ENCODE results near the gene CCDC33. TPM values are rescaled to one million over a fixed set of nuclear protein-coding genes. Genes with fewer than 3 reads are reported as not detected.

The CCDC33 gene
- total RNA-seq, 1 experiment from 2014 or later, result 3.5 TPM

GRCh38 chr15:74251131-74251811, 15.1 kb downstream of the CCDC33 start:
- in situ Hi-C loops (cut with HindIII; ENCODE audit: low sequenced_read_pairs), result no loop called here
- peak; percentile 99 for DNase-seq (ENCODE audit: low spot score)

DNA sequence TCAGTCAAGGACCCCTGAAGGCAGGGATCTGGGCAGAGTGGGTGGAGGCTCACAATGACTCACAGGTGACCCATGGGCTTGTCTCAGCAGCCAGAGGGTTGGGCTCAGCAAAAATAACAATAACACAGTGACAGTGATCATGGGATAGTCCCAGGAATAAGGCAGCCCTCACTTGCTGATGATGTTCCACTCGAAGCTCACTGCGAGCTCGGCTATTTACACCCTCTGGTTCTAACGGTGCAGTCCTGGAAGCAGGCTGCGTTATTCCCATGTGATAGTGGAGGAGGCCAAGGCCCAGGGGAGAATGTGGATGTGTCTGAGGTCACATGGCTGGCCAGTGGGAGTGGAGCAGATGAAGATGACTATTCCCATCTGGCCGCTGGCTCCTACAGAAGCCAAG, 16.2 kb downstream of the CCDC33 start:
- no peak for DNase-seq (ENCODE audit: low spot score)
- in situ Hi-C loops (cut with HindIII; ENCODE audit: low sequenced_read_pairs), result no loop called here

DNA sequence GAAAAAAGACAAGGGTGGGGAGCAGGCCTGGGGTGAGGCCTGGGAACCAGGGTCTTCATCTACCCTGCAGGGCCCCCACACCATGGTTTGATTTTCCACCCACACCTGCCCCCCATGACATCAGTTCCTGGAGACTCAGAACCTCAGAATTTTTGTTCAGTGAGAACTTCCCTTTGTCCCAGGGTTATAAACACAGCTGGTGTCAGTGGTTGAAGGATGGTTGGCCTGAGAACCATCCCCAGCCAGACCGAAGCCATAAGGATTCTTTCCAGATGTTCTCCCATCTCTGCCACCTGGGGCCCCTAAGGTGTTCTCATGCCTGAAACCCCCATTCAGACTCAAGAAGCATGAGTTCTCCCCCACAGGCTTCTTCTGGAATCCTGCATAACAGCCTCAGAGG, 16.6 kb downstream of the CCDC33 start:
- in situ Hi-C loops (cut with HindIII; ENCODE audit: low sequenced_read_pairs), result no loop called here
- no peak for DNase-seq (ENCODE audit: low spot score)

GRCh38 chr15:74253211-74253921, 17.2 kb downstream of the CCDC33 start:
- DNase-seq (ENCODE audit: low spot score), result no peak
- in situ Hi-C loops (cut with HindIII; ENCODE audit: low sequenced_read_pairs), result no loop called here

- in situ Hi-C loops (cut with HindIII; ENCODE audit: low sequenced_read_pairs), result no loop called here
- no peak for DNase-seq (ENCODE audit: low spot score)
Measured at GRCh38 chr15:74257105-74257504, 21.0 kb downstream of the CCDC33 start.

- no peak for DNase-seq (ENCODE audit: low spot score)
- in situ Hi-C loops (cut with HindIII; ENCODE audit: low sequenced_read_pairs), result no loop called here
Measured at GRCh38 chr15:74257623-74258022, 21.5 kb downstream of the CCDC33 start.

DNA sequence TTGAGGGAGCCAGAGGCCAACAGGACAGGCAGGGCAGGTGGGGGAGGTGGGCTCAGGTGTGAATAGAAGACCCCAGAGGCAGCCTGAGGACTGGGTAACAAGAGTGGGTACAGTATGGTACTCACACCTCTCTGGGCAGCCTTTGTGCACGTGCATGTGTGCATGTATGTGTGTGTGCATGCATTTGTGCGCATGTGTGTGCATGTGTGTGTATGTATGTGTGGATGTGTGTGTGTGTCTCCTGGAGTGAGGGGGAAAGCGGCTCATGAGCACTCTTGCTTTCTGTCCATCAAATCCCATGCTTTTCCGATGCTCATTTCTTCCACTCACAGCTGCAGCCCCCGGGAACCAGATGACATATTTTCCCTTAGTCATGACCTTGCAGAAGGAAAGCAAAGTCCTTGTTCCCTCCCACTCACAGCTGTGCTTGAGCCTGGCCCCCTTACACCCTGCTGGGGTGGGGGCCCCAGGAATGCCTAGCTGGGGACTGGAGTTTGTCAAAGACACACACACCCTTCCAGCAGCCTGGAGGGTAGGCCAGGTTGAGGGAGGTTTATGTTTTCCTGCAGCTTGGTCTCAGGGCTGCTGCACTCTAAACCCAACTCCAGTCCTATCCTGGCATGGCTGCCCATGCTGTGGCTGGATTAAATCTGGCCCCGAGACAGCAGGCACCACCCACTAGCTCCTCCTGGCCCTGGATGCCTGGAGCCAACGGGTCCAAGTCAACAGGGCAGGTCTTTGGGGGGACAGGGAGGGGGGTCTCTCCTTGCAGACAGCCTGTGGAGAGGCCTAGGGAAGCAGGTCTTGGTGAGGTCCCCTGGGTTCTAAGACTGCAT, 22.5 kb downstream of the CCDC33 start:
- in situ Hi-C loops (cut with HindIII; ENCODE audit: low sequenced_read_pairs), result no loop called here
- peak; percentile 8 for DNase-seq (ENCODE audit: low spot score)

DNA sequence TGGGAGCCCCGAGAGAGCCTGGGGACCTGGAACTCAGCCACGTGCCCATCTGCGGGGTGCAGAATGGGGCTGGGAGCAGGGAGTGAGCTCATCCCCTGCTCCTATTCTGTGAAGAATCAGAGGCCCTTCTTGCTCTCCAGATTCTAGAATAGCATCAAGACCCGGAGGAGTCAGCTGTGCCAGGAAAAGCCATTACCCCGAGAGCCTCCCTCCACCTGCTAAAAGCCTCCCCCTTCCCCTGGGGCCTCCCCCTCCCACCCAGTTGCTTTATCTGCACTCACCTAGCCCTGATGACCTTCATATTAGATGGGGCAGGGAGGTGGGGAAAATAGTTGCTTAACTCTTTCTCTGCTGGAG, 23.1 kb downstream of the CCDC33 start:
- in situ Hi-C loops (cut with HindIII; ENCODE audit: low sequenced_read_pairs), result no loop called here
- DNase-seq (ENCODE audit: low spot score), result no peak

DNA sequence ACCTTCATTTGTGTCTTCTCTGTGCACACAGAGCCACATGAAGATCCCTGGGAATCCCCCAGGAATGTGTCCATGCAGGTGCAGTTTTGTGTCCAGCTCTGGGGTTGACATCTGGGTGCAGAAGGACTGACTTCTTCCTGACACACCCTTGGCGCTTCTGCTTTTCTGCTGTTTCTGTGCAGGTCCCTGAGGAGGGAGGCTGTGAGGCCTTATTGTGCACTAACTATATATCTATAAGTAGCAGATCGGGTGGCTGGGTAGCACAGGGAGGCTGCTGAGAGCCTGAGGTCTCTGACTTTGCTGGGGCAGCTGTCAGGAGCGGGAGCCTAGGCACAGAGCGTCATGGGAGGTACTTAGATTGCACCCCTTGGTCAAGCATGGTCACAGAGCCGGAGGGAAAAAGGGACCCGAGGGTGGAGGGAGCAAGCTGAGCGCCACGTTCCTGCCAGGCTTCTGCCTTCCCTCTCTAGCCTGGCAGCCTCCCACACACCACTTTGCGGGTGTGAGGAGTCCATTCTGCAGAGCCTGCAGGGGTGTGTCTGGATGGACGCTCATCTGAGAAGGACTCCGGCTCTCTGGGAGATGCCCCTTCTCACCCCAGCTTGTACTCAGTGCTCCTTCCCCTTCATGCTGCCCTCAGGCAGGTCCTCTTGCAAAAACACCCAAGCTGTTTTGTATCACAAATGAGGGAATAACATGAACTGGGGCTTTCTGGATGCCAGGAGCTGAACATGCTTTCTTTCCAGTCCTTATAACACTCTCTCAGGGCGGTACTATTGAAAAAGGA, 23.9 kb downstream of the CCDC33 start:
- in situ Hi-C loops (cut with HindIII; ENCODE audit: low sequenced_read_pairs), result no loop called here
- DNase-seq (ENCODE audit: low spot score), result no peak

- in situ Hi-C loops (cut with HindIII; ENCODE audit: low sequenced_read_pairs), result no loop called here
Measured at GRCh38 chr15:74261041-74261440, 24.9 kb downstream of the CCDC33 start.

DNA sequence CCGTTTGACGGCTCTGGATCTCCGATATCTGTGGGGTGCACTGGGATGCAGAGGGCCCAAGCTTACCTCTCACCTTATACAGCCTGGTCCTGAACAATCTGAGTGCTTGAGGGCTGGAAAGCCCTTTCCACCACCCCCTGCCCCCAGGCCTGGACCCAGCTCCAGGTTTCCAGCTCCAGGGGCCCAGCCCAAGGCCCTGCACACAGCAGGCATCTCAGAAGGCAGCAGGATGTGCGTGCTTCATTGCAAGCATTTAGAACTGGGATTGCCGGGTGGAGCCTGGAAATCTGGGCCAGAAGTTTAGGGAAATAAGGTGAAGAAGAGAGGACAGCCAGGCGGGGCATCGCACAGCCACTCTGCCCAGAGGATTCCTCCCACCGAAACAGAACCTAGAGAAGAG, 25.6 kb downstream of the CCDC33 start:
- no peak for DNase-seq (ENCODE audit: low spot score)
- in situ Hi-C loops (cut with HindIII; ENCODE audit: low sequenced_read_pairs), result no loop called here

More at GRCh38 chr15:74261041-74261440, 24.9 kb downstream of the CCDC33 start:
- DNase-seq (ENCODE audit: low spot score), result no peak

DNA sequence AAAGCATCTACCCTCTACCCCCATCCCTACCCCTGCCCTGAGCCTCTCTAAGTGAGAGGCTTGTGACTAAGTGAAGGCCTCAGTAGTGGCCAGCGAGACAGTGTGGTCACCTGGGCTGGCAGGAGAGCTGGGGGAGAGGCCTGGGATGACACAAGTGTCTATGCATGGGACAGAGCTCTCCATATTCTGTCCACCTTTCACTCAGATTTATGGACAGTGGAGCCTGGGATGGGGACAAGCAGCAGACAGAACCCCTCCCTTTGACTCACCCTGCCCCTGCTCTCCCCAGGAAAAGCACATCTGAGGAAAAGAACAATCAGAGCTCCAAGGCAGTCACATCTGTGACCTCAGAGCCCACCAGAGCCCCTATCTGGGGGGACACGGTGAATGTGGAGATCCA, 26.0 kb downstream of the CCDC33 start:
- no peak for DNase-seq (ENCODE audit: low spot score)
- in situ Hi-C loops (cut with HindIII; ENCODE audit: low sequenced_read_pairs), result no loop called here

- in situ Hi-C loops (cut with HindIII; ENCODE audit: low sequenced_read_pairs), result no loop called here
- DNase-seq (ENCODE audit: low spot score), result no peak
Measured at GRCh38 chr15:74262625-74263024, 26.5 kb downstream of the CCDC33 start.

GRCh38 chr15:74263466-74263865, 27.3 kb downstream of the CCDC33 start:
- in situ Hi-C loops (cut with HindIII; ENCODE audit: low sequenced_read_pairs), result no loop called here
- DNase-seq (ENCODE audit: low spot score), result peak; percentile 19

GRCh38 chr15:74264081-74264501, 28.0 kb downstream of the CCDC33 start:
- in situ Hi-C loops (cut with HindIII; ENCODE audit: low sequenced_read_pairs), result no loop called here
- DNase-seq (ENCODE audit: low spot score), result peak; percentile 79

DNA sequence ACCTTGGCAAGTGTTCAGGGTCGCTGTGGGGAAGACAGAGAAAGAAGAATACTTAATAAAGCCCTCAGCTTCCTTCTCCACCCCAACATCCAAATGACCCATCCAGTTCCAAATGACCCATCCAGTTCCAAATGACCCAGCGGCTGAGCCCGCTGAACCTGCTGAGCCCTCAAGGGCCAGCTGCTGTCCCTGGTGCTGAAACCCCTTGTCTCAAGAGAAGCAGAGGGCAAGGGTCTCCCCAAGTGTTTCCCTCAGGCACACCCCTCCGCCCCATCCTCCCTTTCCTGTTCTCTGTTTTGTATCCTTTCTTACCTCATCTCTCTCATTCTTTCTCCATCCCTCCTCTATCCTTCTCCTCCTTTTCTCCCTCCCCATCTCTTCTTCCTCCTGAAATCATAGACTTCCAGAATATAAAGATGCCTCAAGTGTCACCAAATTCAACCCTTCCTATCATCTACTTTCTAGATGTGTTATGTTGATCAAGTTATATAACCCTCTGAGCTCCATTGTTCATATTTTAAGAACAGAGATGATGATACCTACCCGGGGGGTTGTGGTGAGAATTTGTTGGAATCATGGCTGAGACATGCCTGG, 29.0 kb downstream of the CCDC33 start:
- in situ Hi-C loops (cut with HindIII; ENCODE audit: low sequenced_read_pairs), result no loop called here
- no peak for DNase-seq (ENCODE audit: low spot score)

GRCh38 chr15:74268020-74268419, 31.9 kb downstream of the CCDC33 start:
- in situ Hi-C loops (cut with HindIII; ENCODE audit: low sequenced_read_pairs), result no loop called here
- DNase-seq (ENCODE audit: low spot score), result no peak

- in situ Hi-C loops (cut with HindIII; ENCODE audit: low sequenced_read_pairs), result no loop called here
- no peak for DNase-seq (ENCODE audit: low spot score)
Measured at GRCh38 chr15:74269362-74270035, 33.4 kb downstream of the CCDC33 start.
